WERI-Rb-1 (cell line): Measurements from ENCODE around the gene CDKN1B.

Experiments used
- DNase-seq: peaks from one replicate; pipeline ENCODE4 v3.0.0-alpha.2; 2020
- H3K27ac ChIP-seq: fragments of 250-450 bp; sonication (Bioruptor Pico); 2 replicates; pipeline ENCODE4 v1.5.1; 2020; ENCODE audit warnings: mild to moderate bottlenecking, moderate library complexity
- H3K27me3 ChIP-seq: fragments of 250-450 bp; sonication (Bioruptor Pico); 2 replicates; pipeline ENCODE4 v1.5.1; 2021; ENCODE audit warnings: mild to moderate bottlenecking, low read depth, moderate library complexity; ENCODE audit not compliant: insufficient read depth, severe bottlenecking
- H3K36me3 ChIP-seq: fragments of 250-450 bp; sonication (Bioruptor Pico); 2 replicates; pipeline ENCODE4 v1.5.1; 2020; ENCODE audit warnings: mild to moderate bottlenecking, moderate library complexity
- H3K4me3 ChIP-seq: 2 replicates; pipeline ENCODE4 v1.5.1; 2011; ENCODE audit warnings: low read depth, mild to moderate bottlenecking, control low read depth, low read length
- H3K9me3 ChIP-seq: fragments of 250-450 bp; sonication (Bioruptor Pico); 2 replicates; pipeline ENCODE4 v1.5.1; 2021; ENCODE audit warnings: mild to moderate bottlenecking, moderate library complexity; ENCODE audit not compliant: severe bottlenecking
- CTCF ChIP-seq: IDR thresholded peaks from 2 replicates; pipeline ENCODE4 v1.5.1; 2011; ENCODE audit warnings: low read depth, mild to moderate bottlenecking, control low read depth, inconsistent platforms, low read length

The CDKN1B gene

DNA sequence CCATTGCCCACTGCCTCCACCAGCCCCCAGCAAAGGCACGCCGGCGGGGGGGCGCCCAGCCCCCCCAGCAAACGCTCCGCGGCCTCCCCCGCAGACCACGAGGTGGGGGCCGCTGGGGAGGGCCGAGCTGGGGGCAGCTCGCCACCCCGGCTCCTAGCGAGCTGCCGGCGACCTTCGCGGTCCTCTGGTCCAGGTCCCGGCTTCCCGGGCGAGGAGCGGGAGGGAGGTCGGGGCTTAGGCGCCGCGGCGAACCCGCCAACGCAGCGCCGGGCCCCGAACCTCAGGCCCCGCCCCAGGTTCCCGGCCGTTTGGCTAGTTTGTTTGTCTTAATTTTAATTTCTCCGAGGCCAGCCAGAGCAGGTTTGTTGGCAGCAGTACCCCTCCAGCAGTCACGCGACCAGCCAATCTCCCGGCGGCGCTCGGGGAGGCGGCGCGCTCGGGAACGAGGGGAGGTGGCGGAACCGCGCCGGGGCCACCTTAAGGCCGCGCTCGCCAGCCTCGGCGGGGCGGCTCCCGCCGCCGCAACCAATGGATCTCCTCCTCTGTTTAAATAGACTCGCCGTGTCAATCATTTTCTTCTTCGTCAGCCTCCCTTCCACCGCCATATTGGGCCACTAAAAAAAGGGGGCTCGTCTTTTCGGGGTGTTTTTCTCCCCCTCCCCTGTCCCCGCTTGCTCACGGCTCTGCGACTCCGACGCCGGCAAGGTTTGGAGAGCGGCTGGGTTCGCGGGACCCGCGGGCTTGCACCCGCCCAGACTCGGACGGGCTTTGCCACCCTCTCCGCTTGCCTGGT is at the start of gene CDKN1B:
TSS of gene CDKN1B (plus strand) at position 576 of the 793 bp plus-strand sequence. CDS start 472 bp downstream, outside the sequence.
- no peak for TF ChIP-seq CTCF
- H3K27me3 ChIP-seq: no peaks in the 10 kb centered on the region
- DNase-seq: peak; percentile 81
- peaks cover 40% of the 10 kb centered on the region for H3K36me3 ChIP-seq
- no peaks in the 10 kb centered on the region for H3K9me3 ChIP-seq
- peak within 1 kb of the TSS; percentile 88 for H3K4me3 ChIP-seq
- H3K27ac ChIP-seq: peak within 1 kb of the TSS; percentile 100

GRCh38 chr12:12668005-12668404 is 49.2 kb upstream of the CDKN1B start:
- no peak for TF ChIP-seq CTCF
- DNase-seq: no peak

GRCh38 chr12:12669020-12669419 is 48.1 kb upstream of the CDKN1B start:
- Histone ChIP-seq H3K36me3 (no peaks in the 10 kb centered on the region), H3K27me3 (no peaks in the 10 kb centered on the region), H3K4me3 (no peak overlapping the region), H3K27ac (no peak overlapping the region), H3K9me3 (no peaks in the 10 kb centered on the region)
- TF ChIP-seq CTCF: no peak
- DNase-seq: no peak

More at GRCh38 chr12:12668005-12668404, 49.2 kb upstream of the CDKN1B start:
- Histone ChIP-seq H3K27ac (no peak overlapping the region), H3K4me3 (no peak overlapping the region), H3K9me3 (no peaks in the 10 kb centered on the region), H3K36me3 (no peaks in the 10 kb centered on the region), H3K27me3 (no peaks in the 10 kb centered on the region)

- Histone ChIP-seq H3K36me3 (no peaks in the 10 kb centered on the region), H3K9me3 (no peaks in the 10 kb centered on the region), H3K27ac (no peak overlapping the region), H3K27me3 (no peaks in the 10 kb centered on the region), H3K4me3 (no peak overlapping the region)
- TF ChIP-seq CTCF: no peak
- DNase-seq: no peak
Measured at GRCh38 chr12:12671850-12672660, 45.1 kb upstream of the CDKN1B start.

DNA sequence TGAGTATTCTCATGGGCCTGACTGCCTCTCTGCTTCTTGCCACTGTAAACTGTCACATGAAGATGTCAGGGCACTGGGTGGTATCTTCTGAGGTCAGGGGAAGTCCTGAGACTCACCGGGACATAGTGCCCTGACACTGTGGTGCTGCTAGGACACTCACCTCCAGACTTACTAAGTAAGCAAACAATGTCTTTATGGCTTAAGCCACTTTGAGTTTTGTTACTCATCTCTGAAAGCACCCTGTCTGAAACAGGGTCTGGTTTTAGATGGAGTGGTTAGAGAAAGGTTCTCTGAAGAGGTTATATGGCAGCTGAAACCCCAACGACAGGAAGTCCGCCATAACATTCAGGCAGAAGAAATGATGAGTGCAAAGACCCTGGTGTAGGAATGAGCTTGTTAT is 43.9 kb upstream of the CDKN1B start:
- no peak overlapping the region for H3K4me3 ChIP-seq
- H3K36me3 ChIP-seq: no peaks in the 10 kb centered on the region
- H3K27me3 ChIP-seq: no peaks in the 10 kb centered on the region
- no peak overlapping the region for H3K27ac ChIP-seq
- no peak for DNase-seq
- no peaks in the 10 kb centered on the region for H3K9me3 ChIP-seq
- no peak for TF ChIP-seq CTCF
